Activated T-helper 2 cell treated with anti-CD3 and anti-CD28 coated beads, Interferon-gamma antibody, Interleukin-2, Interleukin-4, amounts not matched to agents 10 μg/mL and 5 μg/mL and 100 μg/mL, durations not matched to agents 14 hours and 24 hours and 36 hours (primary cell): ENCODE data around the gene FMNL2. TPM values are rescaled to one million over a fixed set of nuclear protein-coding genes. Genes with fewer than 3 reads are reported as not detected.
"Not testable (repeated sequence)": the region's sequence is repeated elsewhere in the genome, so short reads cannot be mapped to it uniquely, and the experiment has no call there.

Experiments
- DNase-seq: peaks from one replicate; pipeline ENCODE4 v3.0.0; 2021; ENCODE audit warnings: low spot score
- H3K27ac Mint-ChIP-seq: one replicate; pipeline ENCODE4 v1.8.0; 2021; ENCODE audit warnings: mixed read lengths
- H3K27me3 Mint-ChIP-seq: one replicate; pipeline ENCODE4 v1.8.0; 2021; ENCODE audit warnings: low read depth, mixed read lengths
- H3K36me3 Mint-ChIP-seq: one replicate; pipeline ENCODE4 v1.8.0; 2021; ENCODE audit warnings: low read depth, mixed read lengths
- H3K4me1 Mint-ChIP-seq: one replicate; pipeline ENCODE4 v1.8.0; 2021; ENCODE audit warnings: low read depth, mixed read lengths
- H3K4me3 Mint-ChIP-seq: one replicate; pipeline ENCODE4 v1.8.0; 2021; ENCODE audit warnings: low read depth, mild to moderate bottlenecking, moderate library complexity, mixed read lengths
- H3K9me3 Mint-ChIP-seq: one replicate; pipeline ENCODE4 v1.8.0; 2021; ENCODE audit warnings: mixed read lengths
- intact Hi-C: fragments of 100-400 bp; cut with micrococcal nuclease; formaldehyde crosslinking; loops from one replicate; pipeline ENCODE4 v1.15.1; 2023
- total RNA-seq: library from RNA; stranded (reverse); gene quantifications from 2 replicates; pipeline ENCODE4 v1.2.3, GENCODE V29; 2022

The FMNL2 gene
- total RNA-seq, 1 donor from 2014 or later: 14.0 TPM

DNA sequence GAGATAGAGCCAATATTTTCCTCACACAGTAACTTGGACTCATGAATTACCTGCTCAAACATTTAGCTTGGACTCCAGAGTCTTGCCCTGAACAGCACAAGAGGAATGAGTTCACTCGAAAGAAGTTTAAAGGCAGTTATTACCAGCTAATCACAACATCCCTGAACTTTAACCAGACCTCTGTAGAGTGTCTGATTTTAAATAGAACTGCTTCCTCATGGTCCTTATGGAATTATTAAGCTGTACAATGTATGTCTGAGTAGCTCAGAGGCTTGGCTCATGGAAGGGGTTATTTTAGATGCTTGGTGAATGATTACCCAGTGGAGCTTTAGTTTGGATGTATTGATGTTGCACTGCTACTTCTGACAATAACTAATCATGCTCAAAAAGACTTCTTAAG lies 183.1 kb downstream of the FMNL2 start:
- Mint-ChIP-seq H3K27me3 (peaks cover 12% of the 10 kb centered on the region), H3K4me1 (peaks cover 20% of the 10 kb centered on the region), H3K36me3 (no peaks in the 10 kb centered on the region), H3K9me3 (peaks cover 5% of the 10 kb centered on the region), H3K27ac (no peak overlapping the region), H3K4me3 (no peak overlapping the region)
- DNase-seq: no peak
- intact Hi-C loops: no loop called here

DNA sequence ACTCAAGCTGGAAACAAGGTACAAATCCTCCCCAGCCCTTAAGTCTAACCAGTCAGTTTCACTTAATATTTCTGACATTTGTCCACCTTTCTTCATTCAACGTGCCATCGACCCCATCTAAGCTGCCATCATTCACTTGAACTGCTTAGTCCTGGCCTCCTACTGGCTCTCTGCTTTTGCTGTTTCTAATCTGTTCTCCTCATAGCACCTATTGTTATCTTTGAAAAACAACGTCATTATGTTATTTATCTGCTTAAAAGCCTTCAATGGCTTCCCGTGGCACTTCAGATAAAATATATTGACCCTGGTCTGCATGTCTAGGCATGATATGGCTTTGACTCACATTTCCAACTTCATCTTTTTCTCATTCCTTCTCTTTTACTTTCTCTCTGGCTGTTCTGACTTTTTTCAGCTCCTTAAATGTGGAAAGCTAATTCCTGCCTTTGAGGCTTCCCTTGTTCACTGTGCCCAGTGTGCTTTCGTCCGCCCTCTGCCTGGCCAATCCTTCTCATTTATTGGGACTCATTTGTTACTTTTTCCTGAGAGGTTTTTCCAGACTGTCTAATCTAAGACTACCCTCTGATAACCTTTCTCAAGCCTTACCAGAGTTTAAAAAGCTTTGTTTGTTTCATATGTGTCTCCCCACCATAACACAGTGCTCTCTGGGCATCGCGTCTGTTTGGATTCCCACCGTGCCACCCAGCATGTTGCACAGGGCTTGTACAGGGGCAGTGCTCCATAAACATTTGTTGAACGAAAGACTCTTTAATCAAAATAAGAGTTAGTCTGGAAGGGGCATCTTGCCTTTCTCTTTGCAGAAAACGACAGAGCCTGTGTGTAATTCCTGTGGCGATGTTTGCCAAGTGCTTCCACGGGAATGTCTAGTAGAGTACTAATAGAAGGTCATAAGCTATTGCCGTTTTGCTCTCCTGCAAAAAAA lies 183.9 kb downstream of the FMNL2 start:
- no peaks in the 10 kb centered on the region for H3K36me3 Mint-ChIP-seq
- intact Hi-C loops: no loop called here
- peaks cover 12% of the 10 kb centered on the region for H3K4me1 Mint-ChIP-seq
- H3K27ac Mint-ChIP-seq: no peak overlapping the region
- no peak overlapping the region for H3K4me3 Mint-ChIP-seq
- peaks cover 12% of the 10 kb centered on the region for H3K27me3 Mint-ChIP-seq
- peaks cover 5% of the 10 kb centered on the region for H3K9me3 Mint-ChIP-seq
- no peak for DNase-seq

DNA sequence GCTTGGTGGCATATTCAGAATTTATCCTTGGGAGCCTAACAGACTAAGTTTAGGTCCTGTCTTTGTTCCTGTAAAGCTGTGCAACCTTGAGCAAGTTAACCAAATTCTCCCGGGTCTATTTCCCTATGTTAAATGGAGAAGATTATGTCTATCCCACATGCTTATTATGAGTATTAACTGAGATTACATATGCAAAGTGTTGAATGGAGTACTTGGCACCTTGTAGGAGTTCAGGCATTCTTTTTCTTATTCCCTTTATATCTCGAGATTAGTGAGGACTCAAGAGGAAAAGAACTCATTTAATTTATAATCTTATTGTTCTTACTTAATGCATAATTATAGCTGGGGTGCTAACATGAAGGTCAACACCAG lies 184.6 kb downstream of the FMNL2 start:
- Mint-ChIP-seq H3K27me3 (peaks cover 12% of the 10 kb centered on the region), H3K4me3 (no peak overlapping the region), H3K4me1 (peaks cover 12% of the 10 kb centered on the region), H3K9me3 (peaks cover 5% of the 10 kb centered on the region), H3K36me3 (no peaks in the 10 kb centered on the region), H3K27ac (no peak overlapping the region)
- DNase-seq: no peak
- intact Hi-C loops: no loop called here

DNA sequence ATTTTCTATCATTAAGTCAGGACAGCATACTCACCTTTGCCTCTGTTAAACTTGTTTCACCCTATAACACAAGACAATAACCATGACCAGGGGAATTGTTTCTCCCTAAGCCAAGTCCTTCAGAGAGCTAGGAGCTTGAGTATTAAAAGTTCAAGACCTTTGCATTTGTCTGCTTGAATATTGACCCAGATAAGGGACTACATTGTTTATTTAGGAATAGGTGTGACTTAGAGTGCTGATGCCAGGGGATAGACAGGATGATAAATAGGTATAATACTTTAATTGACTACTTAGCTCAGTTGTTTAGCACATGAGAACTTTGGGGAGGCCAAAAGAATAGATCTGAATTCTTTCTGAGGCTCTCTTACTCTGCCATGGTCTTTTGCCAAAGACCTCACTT lies 185.8 kb downstream of the FMNL2 start:
- H3K27ac Mint-ChIP-seq: no peak overlapping the region
- peaks cover 5% of the 10 kb centered on the region for H3K9me3 Mint-ChIP-seq
- DNase-seq: no peak
- H3K36me3 Mint-ChIP-seq: no peaks in the 10 kb centered on the region
- H3K27me3 Mint-ChIP-seq: peaks cover 10% of the 10 kb centered on the region
- no peak overlapping the region for H3K4me3 Mint-ChIP-seq
- H3K4me1 Mint-ChIP-seq: peaks cover 16% of the 10 kb centered on the region
- intact Hi-C loops: loop anchor here (10.0 kb wide), 1 partner anchor 186 kb away; the partner anchor contains the start of gene FMNL2

DNA sequence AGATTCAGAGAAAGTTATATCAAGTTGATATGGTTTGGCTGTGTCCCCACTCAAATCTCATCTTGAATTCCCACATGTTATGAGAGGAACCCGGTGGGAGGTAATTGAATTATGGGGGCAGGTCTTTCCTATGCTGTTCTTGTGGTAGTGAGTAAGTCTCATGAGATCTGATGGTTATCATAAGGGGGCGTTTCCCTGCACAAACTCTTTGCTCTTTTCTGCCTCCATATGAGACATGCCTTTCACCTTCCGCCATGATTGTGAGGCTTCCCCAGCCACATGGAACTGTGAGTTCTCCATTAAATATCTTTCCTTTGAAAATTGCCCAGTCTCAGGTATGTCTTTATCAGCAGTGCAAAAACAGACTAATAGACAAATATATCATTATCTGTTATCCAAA lies 187.5 kb downstream of the FMNL2 start:
- not testable (repeated sequence) for H3K36me3 Mint-ChIP-seq, H3K27me3 Mint-ChIP-seq, H3K4me3 Mint-ChIP-seq, DNase-seq, H3K9me3 Mint-ChIP-seq, H3K27ac Mint-ChIP-seq
- intact Hi-C loops: loop anchor here (10.0 kb wide), 1 partner anchor 188 kb away; the partner anchor contains the start of gene FMNL2
- H3K4me1 Mint-ChIP-seq: peaks cover 18% of the 10 kb centered on the region

DNA sequence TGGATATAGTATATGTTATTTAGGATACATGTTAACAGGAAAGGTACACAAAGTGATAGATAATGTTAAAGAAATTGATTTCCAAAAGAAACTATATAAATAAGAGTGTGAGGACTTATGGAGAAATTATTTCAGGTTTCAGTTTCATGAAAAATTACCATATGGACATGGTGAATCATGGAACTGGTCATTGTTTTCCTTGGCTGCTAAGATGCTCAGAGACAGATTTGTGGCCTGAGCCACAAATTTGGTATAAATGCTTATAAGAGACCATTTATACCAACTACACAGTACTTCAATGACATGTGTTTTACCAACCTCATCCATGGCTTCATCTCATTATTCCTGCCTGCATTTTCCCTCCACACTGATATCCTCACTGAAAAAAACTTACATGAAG lies 188.1 kb downstream of the FMNL2 start:
- peaks cover 3% of the 10 kb centered on the region for H3K27me3 Mint-ChIP-seq
- DNase-seq: no peak
- no peak overlapping the region for H3K4me3 Mint-ChIP-seq
- no peak overlapping the region for H3K27ac Mint-ChIP-seq
- intact Hi-C loops: loop anchor here (10.0 kb wide), 1 partner anchor 188 kb away; the partner anchor contains the start of gene FMNL2
- peaks cover 18% of the 10 kb centered on the region for H3K4me1 Mint-ChIP-seq
- no peaks in the 10 kb centered on the region for H3K36me3 Mint-ChIP-seq
- peaks cover 5% of the 10 kb centered on the region for H3K9me3 Mint-ChIP-seq

DNA sequence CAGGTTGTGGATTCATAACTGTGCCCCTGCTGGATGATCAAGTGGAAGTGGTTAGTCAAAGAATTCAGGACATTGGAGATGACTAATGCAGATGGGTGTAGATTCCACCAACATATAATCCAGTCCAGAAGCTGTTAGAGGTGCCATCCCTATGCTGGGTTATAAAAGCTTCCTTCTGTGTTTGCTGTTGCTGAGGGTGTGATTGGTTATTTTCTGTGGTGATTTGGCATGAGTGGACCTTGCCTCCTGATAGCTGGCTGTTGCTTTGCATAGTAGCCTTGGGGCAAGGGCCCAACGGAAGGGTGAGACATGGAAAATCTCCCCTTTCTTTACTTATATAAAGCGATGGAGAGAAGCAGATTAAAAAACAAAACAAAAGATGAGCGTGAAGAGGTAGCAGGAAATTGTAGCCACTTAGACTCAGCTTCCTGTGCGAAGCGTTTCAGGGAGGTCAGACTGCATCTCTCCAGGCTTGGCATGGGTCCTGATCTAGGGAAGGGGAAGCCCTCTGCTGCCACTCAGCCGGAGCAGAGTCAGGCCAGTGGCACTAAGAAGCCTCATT lies 190.4 kb downstream of the FMNL2 start:
- H3K9me3 Mint-ChIP-seq: peaks cover 5% of the 10 kb centered on the region
- no peak overlapping the region for H3K4me3 Mint-ChIP-seq
- H3K27me3 Mint-ChIP-seq: peaks cover 3% of the 10 kb centered on the region
- intact Hi-C loops: loop anchor here (10.0 kb wide), 1 partner anchor 191 kb away; the partner anchor contains the start of gene FMNL2
- H3K27ac Mint-ChIP-seq: no peak overlapping the region
- H3K36me3 Mint-ChIP-seq: no peaks in the 10 kb centered on the region
- DNase-seq: no peak
- H3K4me1 Mint-ChIP-seq: peaks cover 18% of the 10 kb centered on the region

DNA sequence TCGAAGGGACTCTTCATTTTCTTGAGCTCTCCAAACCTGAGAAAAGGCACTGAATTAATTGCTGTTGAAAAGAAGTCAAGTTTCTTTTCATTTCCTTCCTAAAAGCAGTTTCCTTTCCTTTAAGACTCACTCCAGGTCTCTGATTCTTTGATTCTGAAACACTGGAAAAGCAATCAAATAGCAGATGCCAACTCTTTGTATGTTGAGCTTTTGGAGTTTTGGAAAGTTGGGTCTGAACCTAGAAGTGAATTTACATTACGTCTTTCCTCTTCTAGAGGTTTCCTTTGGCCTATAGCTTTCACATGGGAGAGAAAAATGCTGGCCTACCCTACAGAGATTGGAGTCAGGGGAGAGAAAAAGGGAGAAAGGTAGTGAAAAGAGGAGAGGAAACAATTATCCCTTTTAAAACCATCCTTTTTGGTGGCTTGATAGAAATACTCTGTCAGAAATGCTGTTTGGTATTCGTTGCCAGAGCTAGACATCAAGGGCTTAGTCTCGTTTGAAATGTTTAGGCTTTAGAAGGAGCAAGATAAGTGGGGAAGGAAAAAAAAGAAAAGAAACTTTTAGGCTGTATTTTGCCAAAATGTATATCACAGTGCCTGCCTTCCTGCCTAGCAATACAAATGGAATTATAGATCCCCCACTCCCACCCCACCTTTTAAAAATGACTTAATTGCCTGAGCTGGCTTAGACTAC lies 194.6 kb downstream of the FMNL2 start:
- Mint-ChIP-seq H3K4me1 (peaks cover 6% of the 10 kb centered on the region), H3K4me3 (no peak overlapping the region), H3K9me3 (no peaks in the 10 kb centered on the region), H3K27me3 (peaks cover 8% of the 10 kb centered on the region), H3K27ac (no peak overlapping the region), H3K36me3 (no peaks in the 10 kb centered on the region)
- intact Hi-C loops: loop anchor here (10.0 kb wide), 1 partner anchor 195 kb away; the partner anchor contains the start of gene FMNL2
- no peak for DNase-seq

DNA sequence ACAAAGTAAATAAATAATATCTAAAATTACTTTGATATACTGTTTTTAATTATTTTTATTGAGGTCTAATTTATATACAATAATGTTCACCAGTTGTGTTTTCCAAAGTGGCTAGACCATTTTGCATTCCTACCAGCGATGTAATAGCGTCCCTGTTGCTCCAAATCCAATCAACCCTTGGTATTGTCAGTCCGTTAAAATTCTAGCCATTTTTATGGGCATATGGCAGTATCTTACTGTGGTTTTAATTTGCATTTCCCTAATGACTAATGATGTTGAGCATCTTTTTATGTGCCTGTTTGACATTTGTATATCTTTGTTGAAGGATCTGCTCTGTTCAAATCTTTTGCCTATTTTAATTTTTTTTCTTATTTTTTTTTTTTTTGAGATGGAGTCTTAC lies 197.3 kb downstream of the FMNL2 start:
- DNase-seq: no peak
- H3K9me3 Mint-ChIP-seq: no peaks in the 10 kb centered on the region
- H3K27ac Mint-ChIP-seq: no peak overlapping the region
- H3K27me3 Mint-ChIP-seq: peaks cover 17% of the 10 kb centered on the region
- H3K4me1 Mint-ChIP-seq: no peaks in the 10 kb centered on the region
- H3K36me3 Mint-ChIP-seq: no peaks in the 10 kb centered on the region
- intact Hi-C loops: no loop called here
- H3K4me3 Mint-ChIP-seq: no peak overlapping the region

DNA sequence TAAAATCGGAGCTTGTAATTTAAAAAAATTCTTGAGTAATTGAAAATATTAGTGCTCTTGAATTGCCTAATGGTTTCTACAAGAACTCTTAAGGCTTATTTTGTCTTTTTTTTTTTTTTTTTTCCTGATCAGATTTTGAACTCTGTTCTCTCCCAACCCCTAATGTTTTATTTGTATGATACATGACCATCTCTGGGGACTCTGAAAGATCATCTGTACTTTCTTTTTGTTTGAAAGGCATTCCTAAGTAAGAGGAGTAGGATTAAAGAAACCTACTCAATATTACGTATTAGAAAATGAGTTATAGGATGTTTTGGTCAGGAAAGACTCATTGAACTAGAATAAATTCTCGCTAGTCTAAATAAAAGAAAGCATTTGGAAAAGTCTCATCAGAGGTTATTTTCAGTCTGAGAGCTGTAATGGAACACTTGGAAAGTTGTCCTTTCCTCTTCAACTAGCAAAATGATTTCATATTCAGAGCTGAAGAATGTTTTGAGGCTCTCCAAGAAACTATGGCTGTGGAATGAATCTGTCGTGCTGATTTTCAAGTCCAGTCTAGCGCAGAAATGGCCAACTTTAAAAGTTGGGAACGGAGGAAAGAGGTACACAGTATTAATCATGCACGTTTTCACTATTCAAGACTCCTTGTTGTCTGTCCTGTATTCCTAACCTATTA lies 199.6 kb downstream of the FMNL2 start:
- intact Hi-C loops: no loop called here
- no peak overlapping the region for H3K4me3 Mint-ChIP-seq
- H3K27ac Mint-ChIP-seq: no peak overlapping the region
- H3K4me1 Mint-ChIP-seq: no peaks in the 10 kb centered on the region
- H3K36me3 Mint-ChIP-seq: no peaks in the 10 kb centered on the region
- H3K27me3 Mint-ChIP-seq: peaks cover 17% of the 10 kb centered on the region
- no peak for DNase-seq
- no peaks in the 10 kb centered on the region for H3K9me3 Mint-ChIP-seq

DNA sequence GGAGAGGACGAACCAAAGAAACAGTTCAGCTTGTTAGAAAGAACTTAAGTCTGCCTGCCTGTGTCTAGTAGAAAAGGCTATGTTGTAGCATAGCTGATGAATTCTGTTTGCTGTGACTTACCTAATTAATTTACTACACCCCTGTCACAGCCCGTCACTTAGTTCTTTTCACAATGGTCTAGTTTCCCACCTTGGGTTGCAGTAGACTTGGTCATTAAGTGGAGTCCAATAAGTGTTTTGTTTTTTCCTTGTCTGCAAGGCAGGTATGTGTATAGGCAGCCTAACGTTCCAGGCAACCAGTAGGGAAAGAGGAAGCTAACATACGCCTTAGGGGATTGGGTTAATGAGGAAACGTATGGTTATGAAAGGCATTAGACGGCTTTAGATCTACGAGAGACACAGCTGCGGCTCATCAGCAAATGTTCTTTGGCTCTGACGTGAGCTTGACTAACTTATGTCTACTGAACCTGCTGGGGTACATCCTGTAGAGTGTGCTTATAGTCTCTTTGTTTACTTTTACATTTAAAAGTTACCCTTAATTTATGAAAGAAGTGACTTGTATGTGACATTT lies 202.2 kb downstream of the FMNL2 start:
- Mint-ChIP-seq H3K27ac (no peak overlapping the region), H3K36me3 (no peaks in the 10 kb centered on the region), H3K27me3 (peaks cover 13% of the 10 kb centered on the region), H3K4me3 (no peak overlapping the region), H3K9me3 (no peaks in the 10 kb centered on the region), H3K4me1 (no peaks in the 10 kb centered on the region)
- intact Hi-C loops: no loop called here
- no peak for DNase-seq

DNA sequence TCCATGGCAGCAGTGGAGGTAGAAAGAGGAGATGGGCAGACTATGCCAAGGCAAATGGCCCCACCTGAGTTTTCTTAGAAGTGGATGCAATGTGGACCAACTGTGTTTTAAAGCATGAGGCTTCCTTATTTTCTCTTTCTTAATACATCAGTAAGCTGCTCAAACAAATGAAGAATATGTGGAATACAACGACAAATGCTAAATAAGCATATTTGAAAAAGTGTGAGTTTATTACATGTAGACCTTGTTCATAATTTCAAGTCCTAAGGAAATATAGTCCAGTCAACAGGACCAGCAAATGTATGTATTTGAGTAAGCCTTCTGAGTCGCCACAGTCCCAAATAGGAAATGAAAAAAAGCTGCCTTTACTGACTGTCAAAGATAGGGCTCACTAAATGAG lies 204.4 kb downstream of the FMNL2 start:
- no peaks in the 10 kb centered on the region for H3K9me3 Mint-ChIP-seq
- H3K36me3 Mint-ChIP-seq: no peaks in the 10 kb centered on the region
- intact Hi-C loops: no loop called here
- DNase-seq: no peak
- H3K27me3 Mint-ChIP-seq: peaks cover 13% of the 10 kb centered on the region
- no peaks in the 10 kb centered on the region for H3K4me1 Mint-ChIP-seq
- no peak overlapping the region for H3K4me3 Mint-ChIP-seq
- H3K27ac Mint-ChIP-seq: no peak overlapping the region
